DND-41 (cell line): Measurements from ENCODE around the gene CARD19.

Experiments used
- ATAC-seq: fragments of 200-7000 bp; cut with Tn5 transposase; 3 replicates; pipeline ENCODE4 v1.9.1; 2021; ENCODE audit warnings: low read depth; ENCODE audit not compliant: insufficient read depth
- DNase-seq: peaks from one replicate; pipeline ENCODE4 v3.0.0-alpha.2; 2020
- H2AFZ ChIP-seq: 2 replicates; pipeline ENCODE4 v1.6.0; 2012; ENCODE audit warnings: low read depth, low read length
- H3K27ac ChIP-seq: 2 replicates; pipeline ENCODE4 v1.5.1; 2012; ENCODE audit warnings: low read length, inconsistent platforms
- H3K27me3 ChIP-seq: fragments of 200-600 bp; sonication (generic); 2 replicates; pipeline ENCODE4 v1.6.0; 2012; ENCODE audit warnings: low read length, mild to moderate bottlenecking, inconsistent platforms; ENCODE audit not compliant: insufficient read depth, poor library complexity
- H3K36me3 ChIP-seq: 2 replicates; pipeline ENCODE4 v1.5.1; 2012; ENCODE audit warnings: low read length, inconsistent platforms; ENCODE audit not compliant: insufficient read depth
- H3K4me1 ChIP-seq: 2 replicates; pipeline ENCODE4 v1.5.1; 2012; ENCODE audit warnings: mild to moderate bottlenecking, low read length; ENCODE audit not compliant: insufficient read depth
- H3K4me2 ChIP-seq: 2 replicates; pipeline ENCODE4 v1.6.0; 2012; ENCODE audit warnings: mild to moderate bottlenecking, moderate library complexity, low read length, inconsistent platforms; ENCODE audit not compliant: insufficient read depth
- H3K4me3 ChIP-seq, 2 experiments: fragments of 200-600 bp in 1 of 2; shearing (Covaris generic) in 1 of 2; 2 replicates each; pipeline ENCODE4 v1.5.1; 2012 to 2016; ENCODE audit warnings: inconsistent platforms in 2 of 2, low read length in 2 of 2, mild to moderate bottlenecking in 2 of 2, low read depth in 1 of 2, moderate library complexity in 1 of 2
- H3K79me2 ChIP-seq: 2 replicates; pipeline ENCODE4 v1.6.0; 2012; ENCODE audit warnings: low read length, inconsistent platforms; ENCODE audit not compliant: insufficient read depth
- H3K9ac ChIP-seq: 2 replicates; pipeline ENCODE4 v1.6.0; 2012; ENCODE audit warnings: low read depth, mild to moderate bottlenecking, inconsistent platforms, low read length, moderate library complexity
- H3K9me3 ChIP-seq: 2 replicates; pipeline ENCODE4 v1.5.1; 2012; ENCODE audit warnings: low read length, moderate library complexity, mild to moderate bottlenecking, inconsistent platforms; ENCODE audit not compliant: insufficient read depth, severe bottlenecking
- H4K20me1 ChIP-seq: 2 replicates; pipeline ENCODE4 v1.6.0; 2012; ENCODE audit warnings: low read length; ENCODE audit not compliant: insufficient read depth
- CTCF ChIP-seq: IDR thresholded peaks from 2 replicates; pipeline ENCODE4 v1.5.1; 2012; ENCODE audit warnings: borderline replicate concordance, low read length, moderate library complexity, mild to moderate bottlenecking; ENCODE audit not compliant: poor library complexity, severe bottlenecking; ENCODE audit errors: extremely low read depth
- EZH2 ChIP-seq: IDR thresholded peaks from 3 replicates; pipeline ENCODE4 v1.6.1; 2012; ENCODE audit warnings: borderline replicate concordance, low read depth, mild to moderate bottlenecking, moderate library complexity, low read length, inconsistent platforms; ENCODE audit not compliant: severe bottlenecking

Gene CARD19

DNA sequence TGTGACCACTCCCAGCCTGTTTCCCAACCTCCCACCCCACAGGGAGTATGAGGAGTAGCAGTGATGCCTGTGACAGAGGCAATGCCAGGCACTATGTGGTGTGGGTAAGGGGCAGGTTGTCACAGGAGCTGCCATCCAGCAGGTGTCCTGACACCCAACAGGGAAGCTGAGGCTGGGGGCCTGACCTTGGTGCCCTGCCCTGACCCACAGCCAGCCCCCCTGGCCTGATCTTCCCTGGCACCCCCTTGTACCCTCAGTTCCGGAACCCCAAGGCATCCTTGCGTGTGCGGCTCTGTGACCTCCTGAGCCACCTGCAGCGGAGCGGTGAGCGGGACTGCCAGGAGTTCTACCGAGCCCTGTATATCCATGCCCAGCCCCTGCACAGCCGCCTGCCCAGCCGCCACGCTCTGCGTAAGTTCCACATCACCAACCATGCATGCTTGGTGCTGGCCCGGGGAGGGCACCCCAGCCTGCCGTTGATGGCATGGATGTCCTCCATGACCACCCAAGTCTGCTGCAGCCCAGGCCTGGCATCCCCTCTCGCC is 14.4 kb downstream of the CARD19 start:
- Histone ChIP-seq H3K27me3 (no peaks in the 10 kb centered on the region), H3K9ac (no peak overlapping the region), H3K9me3 (no peaks in the 10 kb centered on the region), H3K4me2 (no peak overlapping the region), H3K36me3 (peaks cover 10% of the 10 kb centered on the region), H3K79me2 (no peaks in the 10 kb centered on the region), H3K4me3 (no peak overlapping the region), H3K27ac (no peak overlapping the region), H4K20me1 (0 out of 2 replicates have a peak, but pooled peaks cover 4% of the 10 kb centered on the region), H2AFZ (no peak overlapping the region), H3K4me1 (no peaks in the 10 kb centered on the region)
- ATAC-seq (no peak), DNase-seq (no peak)
- TF ChIP-seq CTCF (no peak), EZH2 (no peak)

GRCh38 chr9:93111001-93111370 is 15.0 kb downstream of the CARD19 start:
- DNase-seq = no peak
- no peak for ATAC-seq
- Histone ChIP-seq H2AFZ (no peak overlapping the region), H3K4me2 (no peak overlapping the region), H3K36me3 (peaks cover 10% of the 10 kb centered on the region), H3K4me1 (no peaks in the 10 kb centered on the region), H4K20me1 (0 out of 2 replicates have a peak, but pooled peaks cover 4% of the 10 kb centered on the region), H3K27ac (no peak overlapping the region), H3K4me3 (no peak overlapping the region), H3K27me3 (no peaks in the 10 kb centered on the region), H3K9me3 (no peaks in the 10 kb centered on the region), H3K79me2 (no peaks in the 10 kb centered on the region), H3K9ac (no peak overlapping the region)
- TF ChIP-seq EZH2 (no peak), CTCF (no peak)

DNA sequence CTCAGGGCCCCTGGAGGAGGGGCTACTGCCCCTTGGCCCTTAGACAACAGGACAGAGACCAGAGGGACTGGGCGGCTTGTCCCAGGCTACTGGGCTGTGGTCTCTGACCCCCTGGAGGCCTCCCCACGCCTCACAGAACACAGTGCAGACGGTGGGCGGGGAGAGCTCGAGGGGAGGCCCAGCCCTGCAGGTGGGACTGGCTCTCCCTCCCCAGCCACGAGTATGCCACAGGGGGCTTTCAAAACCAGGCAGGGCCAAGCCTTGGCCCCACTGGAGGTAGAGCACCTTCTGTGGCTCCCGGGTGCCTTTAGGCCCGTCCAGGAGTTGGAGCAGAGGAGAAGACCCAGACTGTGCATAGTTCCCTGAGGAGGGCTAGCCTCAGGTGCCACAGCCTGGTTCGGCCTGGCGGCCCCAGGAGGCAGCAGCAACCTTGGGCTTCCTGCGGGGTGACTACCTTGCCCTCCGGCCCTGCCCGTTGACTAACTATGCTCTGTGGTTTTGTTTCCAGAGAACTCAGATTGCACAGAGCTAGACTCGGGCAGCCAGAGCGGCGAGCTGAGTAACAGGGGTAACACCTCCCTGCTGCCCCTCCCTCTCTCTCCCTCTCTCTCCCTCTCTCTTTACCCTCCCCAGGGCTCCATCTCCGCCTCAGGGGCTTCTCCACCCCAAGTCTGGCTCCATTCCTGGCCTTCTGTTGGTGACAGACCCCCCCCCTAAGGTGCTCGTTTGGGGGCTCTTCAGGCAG is 15.5 kb downstream of the CARD19 start:
- ATAC-seq = no peak
- no peak for TF ChIP-seq EZH2
- no peak for TF ChIP-seq CTCF
- no peak overlapping the region for H3K9ac ChIP-seq

More for the DNA sequence above, 15.5 kb downstream of the CARD19 start:
- Histone ChIP-seq H4K20me1 (0 out of 2 replicates have a peak, but pooled peaks cover 4% of the 10 kb centered on the region), H3K4me2 (no peak overlapping the region), H3K36me3 (peaks cover 10% of the 10 kb centered on the region), H3K79me2 (no peaks in the 10 kb centered on the region), H3K27ac (no peak overlapping the region), H3K27me3 (no peaks in the 10 kb centered on the region), H2AFZ (no peak overlapping the region), H3K4me3 (no peak overlapping the region), H3K9me3 (no peaks in the 10 kb centered on the region), H3K4me1 (no peaks in the 10 kb centered on the region)
- DNase-seq = no peak
